Globus pallidus (tissue), 1 donor: ENCODE results near the gene LRRC14B.

Experiments used
- DNase-seq: peaks from one replicate; pipeline ENCODE4 v3.0.0-alpha.2; 2015; ENCODE audit warnings: low spot score

LRRC14B gene

GRCh38 chr5:192970-193831, 1.9 kb downstream of the LRRC14B start:
- no peak for DNase-seq

GRCh38 chr5:194102-194501, 2.8 kb downstream of the LRRC14B start:
- no peak for DNase-seq

- no peak for DNase-seq
Observed at GRCh38 chr5:194603-195209, 3.4 kb downstream of the LRRC14B start.

GRCh38 chr5:195401-196160, 4.3 kb downstream of the LRRC14B start:
- DNase-seq, result no peak

- DNase-seq, result no peak
Observed at GRCh38 chr5:196350-196749, 5.1 kb downstream of the LRRC14B start.

GRCh38 chr5:197031-197430, 5.7 kb downstream of the LRRC14B start:
- peak; percentile 38 for DNase-seq

- no peak for DNase-seq
Observed at GRCh38 chr5:197892-198489, 6.7 kb downstream of the LRRC14B start.

GRCh38 chr5:198516-199196, 7.4 kb downstream of the LRRC14B start:
- DNase-seq, result no peak

GRCh38 chr5:199197-199949, 8.1 kb downstream of the LRRC14B start:
- no peak for DNase-seq

GRCh38 chr5:199950-200645, 8.8 kb downstream of the LRRC14B start:
- no peak for DNase-seq

- no peak for DNase-seq
Observed at GRCh38 chr5:200985-201384, 9.7 kb downstream of the LRRC14B start.

- no peak for DNase-seq
Observed at GRCh38 chr5:201672-202071, 10.4 kb downstream of the LRRC14B start.

- DNase-seq, result no peak
Observed at GRCh38 chr5:203246-203930, 12.1 kb downstream of the LRRC14B start.

GRCh38 chr5:204001-204400, 12.7 kb downstream of the LRRC14B start:
- no peak for DNase-seq

- no peak for DNase-seq
Observed at GRCh38 chr5:204462-204861, 13.2 kb downstream of the LRRC14B start.

GRCh38 chr5:204966-205670, 13.8 kb downstream of the LRRC14B start:
- no peak for DNase-seq

GRCh38 chr5:206406-206805, 15.1 kb downstream of the LRRC14B start:
- DNase-seq, result no peak

- DNase-seq, result no peak
Observed at GRCh38 chr5:206927-207536, 15.7 kb downstream of the LRRC14B start.

GRCh38 chr5:207599-207998, 16.3 kb downstream of the LRRC14B start:
- DNase-seq, result no peak
